ENCODE data around the gene ATP8B1. TPM values are rescaled to one million over a fixed set of nuclear protein-coding genes. Genes with fewer than 3 reads are reported as not detected.

ATP8B1 gene
- total and polyA plus RNA-seq, 2 of the 8 experiments (the other 6 are each of a cell fraction or from before 2014, with no cell fraction given), result 1.1 to 4.6 TPM

- H4K5ac ChIP-seq (ENCODE audit: insufficient read length, low read depth, low read length), result no peak overlapping the region
- no peak overlapping the region for H3K4me2 ChIP-seq (ENCODE audit: insufficient read depth in 1 of 2, low read depth in 2 of 2, low read length in 2 of 2)
- no peaks in the 10 kb centered on the region for H3K9me3 ChIP-seq (ENCODE audit: insufficient read depth in 2 of 2, low read depth in 1 of 2, low read length in 1 of 2)
- H3K36me3 ChIP-seq (ENCODE audit: control insufficient read depth in 2 of 4, insufficient read depth in 4 of 4, low read length in 3 of 4), result no peaks in the 10 kb centered on the region
- no peak overlapping the region for H2BK20ac ChIP-seq (ENCODE audit: low read length)
- H2BK15ac ChIP-seq (ENCODE audit: low read length), result no peak overlapping the region
- no peak overlapping the region for H2AK5ac ChIP-seq (ENCODE audit: low read depth, low read length)
- H3K18ac ChIP-seq (ENCODE audit: extremely low read depth, low read length), result no peak overlapping the region
- no peak overlapping the region for H4K91ac ChIP-seq (replicated peaks; ENCODE audit: insufficient read length, low read length)
- H2BK120ac ChIP-seq (replicated peaks; ENCODE audit: low read depth, low read length), result no peak overlapping the region
- ChIA-PET CTCF (ENCODE audit: partially characterized antibody) (interaction anchor here (1.1 kb wide), 1 partner anchor 15 kb away, joined by 4 read pairs; no protein-coding TSS in a partner anchor), POLR2A (ENCODE audit: partially characterized antibody) (interaction anchor here (0.8 kb wide), 1 partner anchor 10 kb away, joined by 3 read pairs; no protein-coding TSS in a partner anchor)
- no peaks in the 10 kb centered on the region for H3K79me2 ChIP-seq (ENCODE audit: control insufficient read depth in 1 of 2, insufficient read depth in 2 of 2, low read length in 2 of 2)
- H3K56ac ChIP-seq (replicated peaks; ENCODE audit: insufficient read length, low read depth, low read length), result no peak overlapping the region
- H3K79me1 ChIP-seq (ENCODE audit: low read depth, low read length), result no peaks in the 10 kb centered on the region; the same call in 1 of the 2 replicates
- no peaks in the 10 kb centered on the region for H3K23me2 ChIP-seq (ENCODE audit: low read depth, low read length)
- no peak overlapping the region for H3K4me3 ChIP-seq (ENCODE audit: extremely low read depth in 1 of 4, insufficient read depth in 2 of 4, low read depth in 3 of 4, low read length in 4 of 4)
- H2BK12ac ChIP-seq (ENCODE audit: low read depth, low read length), result no peak overlapping the region
- H3K27me3 ChIP-seq (replicated peaks in 1 of 4; ENCODE audit: control insufficient read depth in 3 of 4, extremely low read depth in 1 of 4, insufficient read depth in 3 of 4, low read length in 3 of 4), result no peaks in the 10 kb centered on the region; a peak in 1 of 7 replicates
- H2BK5ac ChIP-seq (ENCODE audit: low read depth, low read length), result no peak overlapping the region
- no peak overlapping the region for H2AFZ ChIP-seq (ENCODE audit: low read length)
- FAIRE-seq (no peak), DNase-seq (ENCODE audit: low read depth in 1 of 2, low spot score in 2 of 2) (no peak)
- 89% methylated on average over 2 of the region's 2 CpGs; no CpG with 5 or more reads in 1 of the 2 experiments for WGBS, 2 experiments (ENCODE audit: extremely low coverage in 1 of 2, insufficient coverage in 1 of 2, insufficient read length in 1 of 2, insufficient replicate concordance in 2 of 2, low coverage in 1 of 2, low lambda C conversion rate in 2 of 2, missing lambda C conversion rate in 1 of 2)
- H3K4me1 ChIP-seq (replicated peaks in 1 of 4; ENCODE audit: control insufficient read depth in 3 of 4, insufficient read depth in 4 of 4, low read length in 3 of 4), result no peaks in the 10 kb centered on the region
- H4K8ac ChIP-seq (ENCODE audit: extremely low read depth, insufficient read depth, low read length), result no peak overlapping the region
- H3K14ac ChIP-seq (ENCODE audit: insufficient read length), result no peak overlapping the region
- H3K27ac ChIP-seq (ENCODE audit: low read depth, low read length), result no peak overlapping the region
- no peak overlapping the region for H3K23ac ChIP-seq (ENCODE audit: insufficient read length)
- H3K4ac ChIP-seq (replicated peaks; ENCODE audit: insufficient read length, low read depth, low read length), result no peak overlapping the region
- no peak overlapping the region for H3K9ac ChIP-seq (replicated peaks in 1 of 4; ENCODE audit: extremely low read depth in 1 of 4, low read depth in 3 of 4, low read length in 3 of 4)
- H4K20me1 ChIP-seq (replicated peaks in 1 of 2; ENCODE audit: control insufficient read depth in 1 of 2, insufficient read depth in 2 of 2, low read length in 2 of 2), result no peaks in the 10 kb centered on the region
- TF ChIP-seq POLR2AphosphoS5 (IDR thresholded peaks at IDR 0.05; ENCODE audit: low read depth, low read length) (no peak), MAFK (IDR thresholded peaks at IDR 0.05; ENCODE audit: low read depth, low read length) (no peak), CEBPB (IDR thresholded peaks at IDR 0.05; ENCODE audit: low read depth, low read length) (no peak), RBBP5 (IDR thresholded peaks at IDR 0.05; ENCODE audit: borderline replicate concordance, low read depth, low read length) (no peak), TAF7 (optimal IDR thresholded peaks at IDR 0.05; ENCODE audit: borderline replicate concordance, low read depth, low read length) (no peak), KDM5A (IDR thresholded peaks at IDR 0.05; ENCODE audit: low read length) (no peak), FOSL1 (IDR thresholded peaks at IDR 0.05; ENCODE audit: insufficient read depth, low read depth, low read length) (no peak), CHD1 (IDR thresholded peaks at IDR 0.05; ENCODE audit: low read depth, low read length) (no peak), USF2 (IDR thresholded peaks at IDR 0.05; ENCODE audit: low read length) (no peak), SAP30 (IDR thresholded peaks at IDR 0.05; ENCODE audit: insufficient read depth, insufficient replicate concordance, low read length) (no peak), CREB1 (IDR thresholded peaks at IDR 0.05) (no peak), SIX5 (IDR thresholded peaks at IDR 0.05; ENCODE audit: low read depth, low read length) (no peak), HDAC2 (IDR thresholded peaks at IDR 0.05; ENCODE audit: borderline replicate concordance in 1 of 2, low read depth in 2 of 2, low read length in 2 of 2) (no peak), POLR2A (IDR thresholded peaks at IDR 0.05; ENCODE audit: control extremely low read depth in 1 of 2, low read depth in 2 of 2, low read length in 2 of 2) (no peak), BACH1 (IDR thresholded peaks at IDR 0.05; ENCODE audit: low read length) (no peak)
Observed at GRCh38 chr18:57764995-57765394, 38.1 kb downstream of the ATP8B1 start.

Data from H1 (cell line).